Fibroblast of mammary gland (primary cell): Measurements from ENCODE around the gene TES.

ENCODE experiments used
- DNase-seq: peaks from one replicate; pipeline ENCODE4 v3.0.0-alpha.2; 2010; ENCODE audit warnings: low read depth
- H3K4me3 ChIP-seq: 2 replicates; pipeline ENCODE4 v1.5.1; 2011; ENCODE audit warnings: low read depth, mild to moderate bottlenecking, low read length, moderate library complexity; ENCODE audit not compliant: control insufficient read depth
- CTCF ChIP-seq: conservative IDR thresholded peaks from 2 replicates; pipeline ENCODE4 v1.5.1; 2011; ENCODE audit warnings: low read depth, low read length, inconsistent platforms; ENCODE audit not compliant: control insufficient read depth, insufficient read depth

Gene TES

DNA sequence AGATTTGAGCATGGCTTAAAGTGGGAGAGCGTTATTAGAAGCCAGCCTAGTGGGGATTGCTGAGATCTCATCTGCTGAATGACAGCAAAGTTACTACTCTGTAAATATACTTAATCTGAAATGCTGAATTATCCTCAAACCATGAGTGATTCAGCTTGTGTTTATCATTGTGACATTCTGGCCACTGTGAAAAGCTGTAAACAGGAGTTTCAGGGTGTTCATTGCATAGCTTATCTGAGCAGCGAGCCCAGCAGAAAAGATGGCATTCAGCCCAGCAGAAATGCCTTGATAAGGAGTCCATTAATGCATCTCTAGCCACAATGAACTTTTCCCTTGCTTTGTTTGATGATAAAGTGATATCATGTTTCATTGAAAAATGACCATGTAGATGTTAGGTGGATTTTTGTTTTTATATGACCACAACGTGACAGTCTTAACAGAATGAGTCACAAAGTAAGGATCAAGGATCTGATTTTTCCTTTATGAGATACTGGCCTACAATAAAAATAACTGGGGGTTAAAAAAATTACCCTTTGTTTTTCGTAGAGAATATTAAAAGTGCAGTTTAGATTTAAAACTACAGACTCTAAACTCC lies 7.8 kb downstream of the TES start:
- peak; percentile 88 for DNase-seq
- TF ChIP-seq CTCF, result no peak
- H3K4me3 ChIP-seq, result no peak overlapping the region

- no peak for DNase-seq
- no peak overlapping the region for H3K4me3 ChIP-seq
- no peak for TF ChIP-seq CTCF
These were observed 8.4 kb downstream of the TES start for GRCh38 chr7:116218747-116219146.

- no peak for TF ChIP-seq CTCF
- DNase-seq, result no peak
- H3K4me3 ChIP-seq, result no peak overlapping the region
These were observed 8.9 kb downstream of the TES start for GRCh38 chr7:116219288-116219687.

GRCh38 chr7:116219834-116220233 lies 9.5 kb downstream of the TES start:
- no peak overlapping the region for H3K4me3 ChIP-seq
- no peak for TF ChIP-seq CTCF
- no peak for DNase-seq

DNA sequence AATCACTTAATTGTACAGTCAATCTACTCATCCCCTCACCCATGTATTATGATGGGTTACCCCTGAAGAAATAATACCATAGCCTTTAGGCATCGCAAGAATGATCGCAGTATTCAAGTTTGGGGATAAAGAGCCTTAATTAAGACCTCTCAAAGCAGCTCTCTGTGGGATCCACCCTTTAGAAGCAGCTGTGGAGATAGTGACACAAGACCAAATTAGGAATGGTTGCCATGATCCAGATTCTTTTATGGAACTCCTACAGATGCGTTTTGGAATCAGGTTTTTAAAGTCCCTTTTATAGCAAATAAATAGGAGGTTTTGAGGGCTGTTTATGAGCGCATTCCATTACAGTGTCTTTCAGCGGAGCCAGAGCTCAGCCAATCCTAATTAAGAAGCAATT lies 12.2 kb downstream of the TES start:
- no peak for DNase-seq
- no peak overlapping the region for H3K4me3 ChIP-seq
- TF ChIP-seq CTCF, result no peak

DNA sequence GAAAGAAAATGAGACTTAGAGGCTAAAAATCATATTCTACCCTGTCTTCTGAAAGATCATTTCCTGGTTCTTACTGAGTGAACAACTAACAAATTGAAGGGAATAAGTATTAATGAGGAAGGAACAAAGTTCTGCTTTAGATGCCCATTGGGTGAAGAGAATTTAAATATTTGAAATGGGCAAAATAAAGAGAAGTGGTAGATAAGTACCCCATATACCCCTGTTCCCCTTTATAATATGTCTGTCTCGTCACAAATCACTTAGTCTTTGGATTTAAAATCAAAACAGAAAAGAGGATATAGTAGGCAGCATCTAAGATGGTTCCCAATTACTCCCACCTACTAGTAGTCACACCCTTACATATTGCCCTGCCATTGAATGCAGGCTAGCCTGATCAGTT lies 13.2 kb downstream of the TES start:
- DNase-seq, result no peak
- TF ChIP-seq CTCF, result no peak
- H3K4me3 ChIP-seq, result no peak overlapping the region
